HL-60/S4 treated with retinoic acid at 250 ng/mL for 4 days and 3 days (cell line): ENCODE results near the gene EGFL6.

Experiments
- in situ Hi-C: fragments of 300-500 bp; cut with MboI; formaldehyde crosslinking; loops from 2 replicates; pipeline ENCODE4 v1.7.0; 2022; ENCODE audit warnings: low sequenced_read_pairs

The EGFL6 gene

GRCh38 chrX:13569479-13570260, at the start of gene EGFL6:
EGFL6 (plus strand) TSS chrX:13569601; CDS start chrX:13569862, 261 bp downstream.
- in situ Hi-C loops: no loop called here

- in situ Hi-C loops: loop anchor here (25.0 kb wide), 1 partner anchor 117 kb away; no protein-coding TSS in a partner anchor
Measured at GRCh38 chrX:13520351-13520750, 49.0 kb upstream of the EGFL6 start.

- in situ Hi-C loops: loop anchor here (25.0 kb wide), 1 partner anchor 116 kb away; no protein-coding TSS in a partner anchor
Measured at GRCh38 chrX:13520936-13521335, 48.5 kb upstream of the EGFL6 start.

- in situ Hi-C loops: loop anchor here (25.0 kb wide), 1 partner anchor 114 kb away; no protein-coding TSS in a partner anchor
Measured at GRCh38 chrX:13522811-13523210, 46.6 kb upstream of the EGFL6 start.

GRCh38 chrX:13533726-13534125, 35.7 kb upstream of the EGFL6 start:
- in situ Hi-C loops: no loop called here

GRCh38 chrX:13535376-13536165, 33.8 kb upstream of the EGFL6 start:
- in situ Hi-C loops: no loop called here

GRCh38 chrX:13536551-13536950, 32.9 kb upstream of the EGFL6 start:
- in situ Hi-C loops: no loop called here

GRCh38 chrX:13538414-13538813, 31.0 kb upstream of the EGFL6 start:
- in situ Hi-C loops: no loop called here

GRCh38 chrX:13540602-13541001, 28.8 kb upstream of the EGFL6 start:
- in situ Hi-C loops: no loop called here

GRCh38 chrX:13545726-13546125, 23.7 kb upstream of the EGFL6 start:
- in situ Hi-C loops: no loop called here

GRCh38 chrX:13547671-13548070, 21.7 kb upstream of the EGFL6 start:
- in situ Hi-C loops: no loop called here

GRCh38 chrX:13550346-13550745, 19.1 kb upstream of the EGFL6 start:
- in situ Hi-C loops: no loop called here

- in situ Hi-C loops: no loop called here
Measured at GRCh38 chrX:13551610-13552009, 17.8 kb upstream of the EGFL6 start.

GRCh38 chrX:13552892-13553291, 16.5 kb upstream of the EGFL6 start:
- in situ Hi-C loops: no loop called here

- in situ Hi-C loops: no loop called here
Measured at GRCh38 chrX:13565511-13565910, 3.9 kb upstream of the EGFL6 start.

- in situ Hi-C loops: no loop called here
Measured at GRCh38 chrX:13570261-13570605, 832 bp downstream of the EGFL6 start.

GRCh38 chrX:13571136-13571535, 1.7 kb downstream of the EGFL6 start:
- in situ Hi-C loops: no loop called here

GRCh38 chrX:13574600-13574999, 5.2 kb downstream of the EGFL6 start:
- in situ Hi-C loops: no loop called here

GRCh38 chrX:13579661-13580060, 10.3 kb downstream of the EGFL6 start:
- in situ Hi-C loops: no loop called here

- in situ Hi-C loops: no loop called here
Measured at GRCh38 chrX:13581554-13581953, 12.2 kb downstream of the EGFL6 start.

- in situ Hi-C loops: no loop called here
Measured at GRCh38 chrX:13587786-13588477, 18.5 kb downstream of the EGFL6 start.
